ENCODE measurements around the gene CNIH4.
"Not testable (repeated sequence)": the region's sequence is repeated elsewhere in the genome, so short reads cannot be mapped to it uniquely, and the experiment has no call there.

CNIH4 gene

GRCh38 chr1:224402472-224403036 is 45.9 kb downstream of the CNIH4 start:
- DNase-seq (ENCODE audit: low read depth), result no peak

- no peak for DNase-seq (ENCODE audit: low read depth)
Measured at GRCh38 chr1:224404916-224405603, 48.4 kb downstream of the CNIH4 start.

- DNase-seq (ENCODE audit: low read depth), result no peak
Measured at GRCh38 chr1:224405604-224405970, 48.9 kb downstream of the CNIH4 start.

GRCh38 chr1:224406216-224406615 is 49.5 kb downstream of the CNIH4 start:
- no peak for DNase-seq (ENCODE audit: low read depth)

- DNase-seq (ENCODE audit: low read depth), result no peak
Measured at GRCh38 chr1:224407571-224408293, 51.1 kb downstream of the CNIH4 start.

- no peak for DNase-seq (ENCODE audit: low read depth)
Measured at GRCh38 chr1:224408294-224408590, 51.6 kb downstream of the CNIH4 start.

GRCh38 chr1:224411766-224412165 is 55.1 kb downstream of the CNIH4 start:
- DNase-seq (ENCODE audit: low read depth), result no peak

GRCh38 chr1:224420106-224420505 is 63.4 kb downstream of the CNIH4 start:
- DNase-seq (ENCODE audit: low read depth), result no peak

GRCh38 chr1:224425279-224425884 is 68.7 kb downstream of the CNIH4 start:
- DNase-seq (ENCODE audit: low read depth), result no peak

GRCh38 chr1:224426869-224427268 is 70.2 kb downstream of the CNIH4 start:
- not testable (repeated sequence) for DNase-seq (ENCODE audit: low read depth)

GRCh38 chr1:224427346-224427745 is 70.7 kb downstream of the CNIH4 start:
- DNase-seq (ENCODE audit: low read depth), result no peak

GRCh38 chr1:224428713-224429112 is 72.0 kb downstream of the CNIH4 start:
- not testable (repeated sequence) for DNase-seq (ENCODE audit: low read depth)

Measured in stimulated activated CD8-positive, alpha-beta memory T cell treated with anti-CD3 and anti-CD28 coated beads, Interleukin-12 subunit alpha, Interleukin-12 subunit beta, amount 100 ng/mL, for 1 hour (primary cell).